ENCODE results near the gene LCNL1. TPM values are rescaled to one million over a fixed set of nuclear protein-coding genes. Genes with fewer than 3 reads are reported as not detected.

LCNL1 gene
- total and polyA plus RNA-seq, 2 experiments from 2014 or later: 0.13 to 0.47 TPM

DNA sequence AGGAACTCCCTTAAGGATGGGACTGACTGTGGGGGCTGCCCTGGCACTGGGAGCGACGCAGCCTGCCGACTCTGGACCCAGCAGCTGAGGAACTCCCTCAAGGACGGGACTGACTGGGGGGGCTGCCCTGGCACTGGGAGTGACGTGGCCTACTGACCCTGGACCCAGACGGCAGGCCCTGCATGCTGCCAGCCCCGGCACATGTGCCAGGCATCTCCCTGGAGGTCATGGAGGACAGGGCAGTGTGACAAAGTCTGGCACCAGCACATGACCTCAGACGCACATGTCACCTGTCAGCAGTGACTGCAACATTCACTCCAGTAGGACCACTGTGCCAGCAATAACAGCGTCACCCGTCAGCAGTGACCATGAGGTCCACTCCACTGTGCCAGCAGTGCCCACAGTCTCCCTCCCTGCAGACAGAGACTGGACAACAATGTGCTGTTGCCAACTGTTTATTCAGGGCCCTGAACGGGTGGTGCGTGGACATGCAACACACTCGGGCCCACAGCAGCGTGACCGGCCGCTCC, 42.7 kb upstream of the LCNL1 start:
- peaks cover 12% of the 10 kb centered on the region for H3K4me1 ChIP-seq (ENCODE audit: insufficient read depth)
- H4K20me1 ChIP-seq (ENCODE audit: insufficient read depth, poor library complexity, severe bottlenecking): peaks cover 4% of the 10 kb centered on the region
- no peaks in the 10 kb centered on the region for H3K9me2 ChIP-seq (replicated peaks; ENCODE audit: insufficient read depth)
- no peak for DNase-seq (ENCODE audit: low spot score)
- H3K9me3 ChIP-seq (ENCODE audit: low read depth): no peaks in the 10 kb centered on the region
- no peak for TF ChIP-seq EZH2 (IDR thresholded peaks at IDR 0.05; ENCODE audit: borderline replicate concordance)
- TF ChIP-seq EZH2phosphoT487 (IDR thresholded peaks at IDR 0.05; ENCODE audit: low read depth, severe bottlenecking, unreplicated experiment): no peak
- TF ChIP-seq, protein P1, sequence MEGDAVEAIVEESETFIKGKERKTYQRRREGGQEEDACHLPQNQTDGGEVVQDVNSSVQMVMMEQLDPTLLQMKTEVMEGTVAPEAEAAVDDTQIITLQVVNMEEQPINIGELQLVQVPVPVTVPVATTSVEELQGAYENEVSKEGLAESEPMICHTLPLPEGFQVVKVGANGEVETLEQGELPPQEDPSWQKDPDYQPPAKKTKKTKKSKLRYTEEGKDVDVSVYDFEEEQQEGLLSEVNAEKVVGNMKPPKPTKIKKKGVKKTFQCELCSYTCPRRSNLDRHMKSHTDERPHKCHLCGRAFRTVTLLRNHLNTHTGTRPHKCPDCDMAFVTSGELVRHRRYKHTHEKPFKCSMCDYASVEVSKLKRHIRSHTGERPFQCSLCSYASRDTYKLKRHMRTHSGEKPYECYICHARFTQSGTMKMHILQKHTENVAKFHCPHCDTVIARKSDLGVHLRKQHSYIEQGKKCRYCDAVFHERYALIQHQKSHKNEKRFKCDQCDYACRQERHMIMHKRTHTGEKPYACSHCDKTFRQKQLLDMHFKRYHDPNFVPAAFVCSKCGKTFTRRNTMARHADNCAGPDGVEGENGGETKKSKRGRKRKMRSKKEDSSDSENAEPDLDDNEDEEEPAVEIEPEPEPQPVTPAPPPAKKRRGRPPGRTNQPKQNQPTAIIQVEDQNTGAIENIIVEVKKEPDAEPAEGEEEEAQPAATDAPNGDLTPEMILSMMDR (IDR thresholded peaks at IDR 0.05; ENCODE audit: poor library complexity): no peak
- H3K36me3 ChIP-seq (replicated peaks; ENCODE audit: insufficient read depth, low read depth): no peaks in the 10 kb centered on the region
- H3K4me2 ChIP-seq: no peak overlapping the region
- no peak overlapping the region for H3K27ac ChIP-seq
- peaks cover 24% of the 10 kb centered on the region for H3K79me2 ChIP-seq
- H3K27me3 ChIP-seq: no peaks in the 10 kb centered on the region
- WGBS (ENCODE audit: low lambda C conversion rate, missing lambda C conversion rate): 95% methylated on average over 16 of the region's 16 CpGs
- no peak overlapping the region for H2AFZ ChIP-seq
- H3K4me3 ChIP-seq: no peak overlapping the region

DNA sequence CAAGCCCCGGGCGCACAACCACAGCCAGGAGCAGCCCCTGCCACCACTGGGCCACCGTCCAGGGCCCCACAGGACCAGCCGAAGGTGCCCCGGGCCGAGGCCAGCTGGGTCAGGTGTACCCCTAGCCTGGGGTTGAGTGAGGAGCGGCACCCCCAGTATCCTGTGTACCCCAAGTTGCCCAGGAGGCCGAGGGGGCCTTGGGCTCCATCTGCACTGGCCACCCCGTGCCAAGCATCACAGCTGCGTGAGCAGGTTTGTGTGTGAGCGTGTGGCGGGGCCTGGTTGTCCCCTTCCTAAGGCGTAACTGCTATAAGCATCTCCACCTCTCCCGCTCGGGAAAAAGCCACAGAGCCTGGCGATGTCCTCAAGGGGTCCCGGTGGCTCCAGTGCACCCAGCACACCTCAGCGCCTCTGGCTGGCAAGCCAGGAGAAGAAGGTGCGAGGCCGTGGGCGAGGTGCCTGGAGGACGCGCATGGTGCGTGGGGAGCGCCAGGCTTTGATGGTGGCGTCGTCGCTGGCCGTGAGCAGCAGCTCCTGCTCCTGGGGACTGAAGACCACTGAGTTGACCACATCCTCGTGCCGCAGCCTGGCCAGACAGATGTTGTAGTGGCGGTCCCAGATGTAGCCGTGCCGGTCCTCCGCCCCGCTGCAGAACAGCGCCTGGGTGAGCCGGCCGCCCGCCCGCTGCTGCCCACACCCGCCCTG, 42.1 kb upstream of the LCNL1 start:
- Histone ChIP-seq H3K4me1 (ENCODE audit: insufficient read depth) (peaks cover 12% of the 10 kb centered on the region), H3K9me2 (replicated peaks; ENCODE audit: insufficient read depth) (no peaks in the 10 kb centered on the region), H3K4me3 (no peak overlapping the region), H3K9me3 (ENCODE audit: low read depth) (no peaks in the 10 kb centered on the region), H3K27ac (no peak overlapping the region), H3K79me2 (peaks cover 24% of the 10 kb centered on the region), H2AFZ (no peak overlapping the region), H4K20me1 (ENCODE audit: insufficient read depth, poor library complexity, severe bottlenecking) (peaks cover 4% of the 10 kb centered on the region), H3K4me2 (no peak overlapping the region), H3K36me3 (replicated peaks; ENCODE audit: insufficient read depth, low read depth) (no peaks in the 10 kb centered on the region), H3K27me3 (no peaks in the 10 kb centered on the region)
- no peak for DNase-seq (ENCODE audit: low spot score)
- TF ChIP-seq EZH2phosphoT487 (IDR thresholded peaks at IDR 0.05; ENCODE audit: low read depth, severe bottlenecking, unreplicated experiment): no peak
- TF ChIP-seq EZH2 (IDR thresholded peaks at IDR 0.05; ENCODE audit: borderline replicate concordance): no peak
- TF ChIP-seq, protein P1 (IDR thresholded peaks at IDR 0.05; ENCODE audit: poor library complexity): no peak
- WGBS (ENCODE audit: low lambda C conversion rate, missing lambda C conversion rate): 95% methylated on average over 31 of the region's 42 CpGs

DNA sequence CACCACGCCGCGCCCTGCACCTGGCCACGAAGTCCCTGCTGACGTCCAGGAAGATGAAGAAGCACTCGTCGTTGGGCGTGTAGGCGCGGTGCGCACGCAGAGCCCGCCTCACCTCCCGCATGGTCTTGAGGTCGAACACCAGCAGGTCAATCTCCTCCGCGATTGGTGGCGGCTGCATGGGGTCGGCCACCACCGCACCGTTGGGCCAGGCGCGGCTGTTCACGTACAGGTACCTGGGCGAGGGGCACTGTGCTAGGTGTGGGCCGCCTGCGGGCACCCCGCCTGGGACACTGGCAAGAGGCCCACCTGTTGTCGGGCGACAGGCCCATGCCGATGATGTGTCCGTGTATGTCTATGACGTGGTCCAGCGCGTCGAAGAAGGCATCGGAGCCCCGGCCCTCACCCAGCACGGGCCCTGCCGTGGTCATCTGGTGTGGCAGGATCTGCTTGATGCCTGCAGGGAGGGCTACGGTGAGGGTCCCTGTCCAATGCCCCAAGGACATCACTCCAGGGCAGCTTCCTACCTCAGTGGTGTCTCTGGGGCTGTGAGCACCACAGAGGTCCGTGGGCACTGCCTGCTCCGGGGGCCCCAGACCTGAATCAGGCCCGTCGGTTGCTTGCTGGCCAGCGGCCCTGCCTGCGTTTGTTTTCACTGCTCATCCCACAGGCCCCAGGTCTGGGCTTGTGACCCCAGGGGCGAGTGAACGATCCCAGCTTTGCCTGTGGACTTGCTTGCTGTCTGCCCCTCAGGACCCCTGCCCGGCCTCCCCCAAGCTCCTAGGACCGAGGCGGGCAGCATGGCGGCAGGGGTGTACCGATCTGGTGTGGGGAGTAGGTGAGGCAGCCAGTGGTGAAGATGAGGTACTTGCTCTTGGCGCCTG, 41.3 kb upstream of the LCNL1 start:
- Histone ChIP-seq H3K27ac (no peak overlapping the region), H3K4me1 (ENCODE audit: insufficient read depth) (peaks cover 12% of the 10 kb centered on the region), H3K9me3 (ENCODE audit: low read depth) (no peaks in the 10 kb centered on the region), H3K27me3 (no peaks in the 10 kb centered on the region), H3K36me3 (replicated peaks; ENCODE audit: insufficient read depth, low read depth) (no peaks in the 10 kb centered on the region), H3K9me2 (replicated peaks; ENCODE audit: insufficient read depth) (no peaks in the 10 kb centered on the region), H3K79me2 (peaks cover 24% of the 10 kb centered on the region), H2AFZ (no peak overlapping the region), H3K4me2 (no peak overlapping the region), H3K4me3 (no peak overlapping the region), H4K20me1 (ENCODE audit: insufficient read depth, poor library complexity, severe bottlenecking) (peaks cover 4% of the 10 kb centered on the region)
- TF ChIP-seq, protein P1 (IDR thresholded peaks at IDR 0.05; ENCODE audit: poor library complexity): no peak
- TF ChIP-seq EZH2 (IDR thresholded peaks at IDR 0.05; ENCODE audit: borderline replicate concordance) (no peak), EZH2phosphoT487 (IDR thresholded peaks at IDR 0.05; ENCODE audit: low read depth, severe bottlenecking, unreplicated experiment) (no peak)
- DNase-seq (ENCODE audit: low spot score): no peak
- 98% methylated on average over 52 of the region's 55 CpGs for WGBS (ENCODE audit: low lambda C conversion rate, missing lambda C conversion rate)

All from hepatocyte (in vitro differentiated cells).